GM12878 (cell line): ENCODE results near the gene KCNN3.

ENCODE experiments used
- CTCF ChIP-seq, 3 experiments: IDR thresholded peaks in 2 of 3; conservative IDR thresholded peaks in 1 of 3; 2 replicates each; pipeline ENCODE4 v1.5.1; 2011; ENCODE audit warnings: low read depth in 3 of 3, low read length in 3 of 3, mild to moderate bottlenecking in 3 of 3, control low read depth in 2 of 3, moderate library complexity in 2 of 3, inconsistent platforms in 1 of 3, mixed read lengths in 1 of 3; ENCODE audit not compliant: control insufficient read depth in 2 of 3, insufficient read depth in 1 of 3; ENCODE audit errors: extremely low read depth in 1 of 3
- FOS ChIP-seq: IDR thresholded peaks from 3 replicates; pipeline ENCODE4 v1.6.1; 2011; ENCODE audit warnings: borderline replicate concordance; ENCODE audit not compliant: insufficient read length; ENCODE audit errors: extremely low read depth
- MAX ChIP-seq: IDR thresholded peaks from 2 replicates; pipeline ENCODE4 v1.6.1; 2012; ENCODE audit warnings: low read depth, low read length, improper control_type of control experiment
- NR2C2 ChIP-seq: IDR thresholded peaks from 2 replicates; pipeline ENCODE4 v1.6.1; 2011; ENCODE audit warnings: borderline replicate concordance, low read depth; ENCODE audit not compliant: control insufficient read depth, insufficient read length
- POLR2A ChIP-seq: IDR thresholded peaks from 2 replicates; pipeline ENCODE4 v1.6.1; 2011; ENCODE audit warnings: low read depth, mild to moderate bottlenecking, low read length
- SMC3 ChIP-seq: IDR thresholded peaks from 2 replicates; pipeline ENCODE4 v1.6.1; 2011; ENCODE audit warnings: low read length, improper control_type of control experiment, borderline replicate concordance
- YY1 ChIP-seq: IDR thresholded peaks from 2 replicates; pipeline ENCODE4 v1.6.1; 2011; ENCODE audit warnings: low read depth, mild to moderate bottlenecking, low read length
- ZNF384 ChIP-seq: IDR thresholded peaks from 2 replicates; pipeline ENCODE4 v1.6.1; 2012; ENCODE audit warnings: low read depth, mild to moderate bottlenecking, low read length, improper control_type of control experiment, borderline replicate concordance

- TF ChIP-seq ZNF384 (no peak), SMC3 (no peak), POLR2A (no peak), NR2C2 (no peak), MAX (no peak), CTCF (IDR thresholded peaks at IDR 0.05 in 2 of 3, conservative IDR thresholded peaks at IDR 0.05 in 1 of 3; ENCODE audit: control insufficient read depth in 2 of 3, extremely low read depth in 1 of 3, insufficient read depth in 1 of 3, low read depth in 3 of 3, low read length in 3 of 3) (no peak), FOS (no peak), YY1 (no peak)
Measured at GRCh38 chr1:154741327-154741726, 128.8 kb downstream of the KCNN3 start.
